ENCODE results near the gene RASGEF1B.

RASGEF1B gene

GRCh38 chr4:81504112-81505003 lies 32.7 kb upstream of the RASGEF1B start:
- Histone ChIP-seq H3K27ac (peak overlapping the region in 1 of 2 donors; percentile 21), H3K27me3 (no peaks in the 10 kb centered on the region), H3K36me3 (no peaks in the 10 kb centered on the region), H3K4me1 (no peaks in the 10 kb centered on the region), H3K4me3 (no peak overlapping the region), H3K9me3 (no peaks in the 10 kb centered on the region)
- no peak for TF ChIP-seq CTCF (IDR thresholded peaks at IDR 0.05)
- DNase-seq: peak in 1 of 2 donors; percentile 34
- intact Hi-C loops (cut with DNase I; ENCODE audit: low total_unique reads): no loop called here

- Histone ChIP-seq H3K9me3 (no peaks in the 10 kb centered on the region), H3K27ac (no peak overlapping the region), H3K27me3 (no peaks in the 10 kb centered on the region), H3K4me3 (no peak overlapping the region), H3K36me3 (no peaks in the 10 kb centered on the region), H3K4me1 (no peaks in the 10 kb centered on the region)
- no peak for TF ChIP-seq CTCF (IDR thresholded peaks at IDR 0.05)
- no peak for DNase-seq
- intact Hi-C loops (cut with DNase I; ENCODE audit: low total_unique reads): no loop called here
These were observed 31.9 kb upstream of the RASGEF1B start for GRCh38 chr4:81503586-81503985.

- no peaks in the 10 kb centered on the region for H3K36me3 ChIP-seq
These were observed 30.9 kb upstream of the RASGEF1B start for GRCh38 chr4:81502564-81502963.

GRCh38 chr4:81499840-81500239 lies 28.1 kb upstream of the RASGEF1B start:
- no peak for DNase-seq
- no peak for TF ChIP-seq CTCF (IDR thresholded peaks at IDR 0.05)
- H3K36me3 ChIP-seq: no peaks in the 10 kb centered on the region

More at GRCh38 chr4:81502564-81502963, 30.9 kb upstream of the RASGEF1B start:
- Histone ChIP-seq H3K27ac (no peak overlapping the region), H3K9me3 (no peaks in the 10 kb centered on the region), H3K4me1 (no peaks in the 10 kb centered on the region), H3K27me3 (no peaks in the 10 kb centered on the region), H3K4me3 (no peak overlapping the region)
- DNase-seq: no peak
- intact Hi-C loops (cut with DNase I; ENCODE audit: low total_unique reads): no loop called here
- no peak for TF ChIP-seq CTCF (IDR thresholded peaks at IDR 0.05)

GRCh38 chr4:81498551-81499099 lies 26.9 kb upstream of the RASGEF1B start:
- DNase-seq: no peak
- Histone ChIP-seq H3K27ac (no peak overlapping the region), H3K27me3 (no peaks in the 10 kb centered on the region), H3K9me3 (no peaks in the 10 kb centered on the region), H3K4me1 (peaks cover 0 to 7% (median 0%) of the 10 kb centered on the region in 4 donors), H3K36me3 (no peaks in the 10 kb centered on the region), H3K4me3 (no peak overlapping the region)
- no peak for TF ChIP-seq CTCF (IDR thresholded peaks at IDR 0.05)
- intact Hi-C loops (cut with DNase I; ENCODE audit: low total_unique reads): no loop called here

More at GRCh38 chr4:81499840-81500239, 28.1 kb upstream of the RASGEF1B start:
- no peak overlapping the region for H3K4me3 ChIP-seq
- H3K27me3 ChIP-seq: no peaks in the 10 kb centered on the region
- no peaks in the 10 kb centered on the region for H3K4me1 ChIP-seq
- no peak overlapping the region for H3K27ac ChIP-seq
- intact Hi-C loops (cut with DNase I; ENCODE audit: low total_unique reads): no loop called here
- no peaks in the 10 kb centered on the region for H3K9me3 ChIP-seq
